Breast epithelium (tissue), 4 donors: ENCODE results near the gene TMOD2. TPM values are rescaled to one million over a fixed set of nuclear protein-coding genes. Genes with fewer than 3 reads are reported as not detected.

Experiments
- DNase-seq, 2 donors: peaks; one replicate each; pipeline ENCODE4 v3.0.0-alpha.2; 2019; ENCODE audit warnings: low spot score in 2 of 2
- H3K27ac ChIP-seq, 2 donors: fragments of 200-600 bp; sonication (generic) in 1 of 2; one replicate each; pipeline ENCODE4 v1.5.1; 2016 to 2019; ENCODE audit warnings: mild to moderate bottlenecking in 1 of 2
- H3K27me3 ChIP-seq, 2 donors: fragments of 200-600 bp; sonication (generic) in 1 of 2; one replicate each; pipeline versions ENCODE4 v1.5.1 to v1.6.0; 2017 to 2019; ENCODE audit warnings: control low read depth in 1 of 2, mild to moderate bottlenecking in 1 of 2
- H3K36me3 ChIP-seq: fragments of 200-600 bp; one replicate; pipeline ENCODE4 v1.5.1; 2019
- H3K4me1 ChIP-seq, 2 donors: fragments of 200-600 bp; sonication (generic); one replicate each; pipeline ENCODE4 v1.5.1; 2016 to 2019; ENCODE audit warnings: control low read depth in 1 of 2
- H3K4me3 ChIP-seq, 3 donors: fragments of 200-600 bp; sonication (generic); 1 replicate in 2 of 3; 2 replicates in 1 of 3; pipeline ENCODE4 v1.5.1; 2016 to 2019; ENCODE audit warnings: mild to moderate bottlenecking in 3 of 3, moderate library complexity in 2 of 3
- H3K9me3 ChIP-seq, 2 donors: fragments of 200-600 bp; sonication (generic) in 1 of 2; one replicate each; pipeline ENCODE4 v1.5.1; 2016 to 2019; ENCODE audit warnings: control low read depth in 1 of 2
- POLR2A ChIP-seq: fragments of 450-650 bp; IDR thresholded peaks from one replicate; pipeline ENCODE4 v1.6.1; 2016; ENCODE audit warnings: antibody characterized with exemption, mild to moderate bottlenecking, moderate library complexity
- POLR2AphosphoS5 ChIP-seq, 3 donors: sonication (generic); formaldehyde crosslinking; IDR thresholded peaks; one replicate each; pipeline ENCODE4 v1.6.1; 2017; ENCODE audit warnings: antibody characterized with exemption in 3 of 3
- intact Hi-C: fragments of 100-400 bp; cut with DNase I; formaldehyde crosslinking; loops from one replicate; pipeline ENCODE4 v1.15.1; 2023; ENCODE audit warnings: low total_unique reads
- total RNA-seq, 3 donors: library from RNA; depleted of rRNA; stranded (reverse); fragments of >200 nt; gene quantifications; one replicate each; pipeline ENCODE4 v1.1.0, GENCODE V29; 2016
- TF ChIP-seq, protein P1 (sequence below), 3 donors: fragments of 450-650 bp; IDR thresholded peaks; one replicate each; pipeline ENCODE4 v1.5.1; 2016 to 2017; ENCODE audit warnings: antibody characterized with exemption in 3 of 3, mild to moderate bottlenecking in 3 of 3, moderate library complexity in 3 of 3

TMOD2 gene
- total RNA-seq, 3 donors from 2014 or later: 8.6 to 16.8 (median 11.5) TPM

DNA sequence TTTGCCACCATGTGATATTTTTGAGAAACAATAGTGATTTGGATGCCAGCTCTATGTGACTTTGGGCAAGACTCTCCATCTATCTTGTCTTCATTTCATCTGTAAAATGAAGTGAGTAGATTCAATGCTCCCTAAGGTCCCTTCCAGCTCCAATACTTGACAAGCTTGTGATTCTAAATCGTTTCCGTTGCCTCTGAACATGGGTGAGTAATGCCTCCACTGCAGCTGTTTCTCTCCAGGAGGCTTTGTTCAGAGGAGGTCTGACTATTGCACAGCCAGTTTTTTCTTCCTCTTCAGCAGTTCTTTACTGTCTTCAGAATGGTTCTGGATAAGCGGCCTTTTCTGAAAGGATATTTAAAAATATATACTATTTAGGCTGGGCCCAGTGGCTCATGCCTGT is 63.2 kb downstream of the TMOD2 start:
- H3K4me3 ChIP-seq: no peak overlapping the region
- H3K9me3 ChIP-seq: no peaks in the 10 kb centered on the region
- DNase-seq: no peak
- intact Hi-C loops: no loop called here
- H3K27me3 ChIP-seq: no peaks in the 10 kb centered on the region
- H3K4me1 ChIP-seq: no peaks in the 10 kb centered on the region
- no peak for TF ChIP-seq POLR2AphosphoS5 (IDR thresholded peaks at IDR 0.05)
- TF ChIP-seq, protein P1, sequence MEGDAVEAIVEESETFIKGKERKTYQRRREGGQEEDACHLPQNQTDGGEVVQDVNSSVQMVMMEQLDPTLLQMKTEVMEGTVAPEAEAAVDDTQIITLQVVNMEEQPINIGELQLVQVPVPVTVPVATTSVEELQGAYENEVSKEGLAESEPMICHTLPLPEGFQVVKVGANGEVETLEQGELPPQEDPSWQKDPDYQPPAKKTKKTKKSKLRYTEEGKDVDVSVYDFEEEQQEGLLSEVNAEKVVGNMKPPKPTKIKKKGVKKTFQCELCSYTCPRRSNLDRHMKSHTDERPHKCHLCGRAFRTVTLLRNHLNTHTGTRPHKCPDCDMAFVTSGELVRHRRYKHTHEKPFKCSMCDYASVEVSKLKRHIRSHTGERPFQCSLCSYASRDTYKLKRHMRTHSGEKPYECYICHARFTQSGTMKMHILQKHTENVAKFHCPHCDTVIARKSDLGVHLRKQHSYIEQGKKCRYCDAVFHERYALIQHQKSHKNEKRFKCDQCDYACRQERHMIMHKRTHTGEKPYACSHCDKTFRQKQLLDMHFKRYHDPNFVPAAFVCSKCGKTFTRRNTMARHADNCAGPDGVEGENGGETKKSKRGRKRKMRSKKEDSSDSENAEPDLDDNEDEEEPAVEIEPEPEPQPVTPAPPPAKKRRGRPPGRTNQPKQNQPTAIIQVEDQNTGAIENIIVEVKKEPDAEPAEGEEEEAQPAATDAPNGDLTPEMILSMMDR (IDR thresholded peaks at IDR 0.05): no peak
- no peak for TF ChIP-seq POLR2A
- H3K36me3 ChIP-seq: no peaks in the 10 kb centered on the region
- H3K27ac ChIP-seq: no peak overlapping the region

DNA sequence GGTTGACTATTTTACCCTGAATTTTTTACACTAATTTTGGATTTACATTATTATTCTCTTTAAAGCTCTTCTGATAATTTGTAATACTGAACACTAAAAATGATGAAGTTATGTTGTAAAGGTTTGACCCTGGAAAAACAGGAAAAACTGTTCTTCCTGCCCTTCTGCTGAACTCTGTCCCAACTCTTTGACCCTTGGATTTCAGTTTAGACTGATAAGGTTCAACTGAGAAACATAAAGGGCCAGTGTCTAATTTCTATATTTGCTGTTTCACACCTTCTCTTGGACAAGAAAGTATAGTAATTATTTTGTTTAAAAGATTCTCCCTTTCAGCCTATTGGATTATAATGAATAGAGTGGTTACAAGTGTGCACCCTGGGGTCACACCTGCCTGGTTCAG is 65.2 kb downstream of the TMOD2 start:
- Histone ChIP-seq H3K4me1 (no peaks in the 10 kb centered on the region), H3K4me3 (no peak overlapping the region), H3K9me3 (peaks cover 3 to 8% of the 10 kb centered on the region in 2 donors), H3K36me3 (no peaks in the 10 kb centered on the region), H3K27me3 (no peaks in the 10 kb centered on the region), H3K27ac (no peak overlapping the region)
- intact Hi-C loops: no loop called here
- no peak for DNase-seq
- TF ChIP-seq, protein P1 (IDR thresholded peaks at IDR 0.05): no peak
- no peak for TF ChIP-seq POLR2A

DNA sequence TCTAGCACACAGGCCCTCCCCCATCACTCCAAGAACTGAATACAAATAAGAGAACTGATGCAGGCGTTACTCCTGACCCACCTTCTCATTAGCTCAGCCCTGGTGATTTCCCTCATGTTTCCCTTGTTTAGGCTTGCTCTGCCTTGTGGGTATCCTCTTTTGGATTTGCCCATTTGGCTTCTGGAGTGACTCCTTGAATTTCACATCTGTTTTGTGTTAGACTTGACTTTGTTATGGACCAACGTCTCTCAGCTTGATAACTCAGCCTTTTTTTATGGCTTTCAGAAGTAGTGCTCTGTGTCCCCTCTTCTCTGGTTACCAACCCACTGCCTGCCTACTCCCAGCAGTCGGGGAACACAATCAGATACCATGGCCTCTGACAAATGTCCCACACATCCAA is 66.8 kb downstream of the TMOD2 start:
- no peak overlapping the region for H3K4me3 ChIP-seq
- DNase-seq: no peak
- H3K36me3 ChIP-seq: no peaks in the 10 kb centered on the region
- H3K4me1 ChIP-seq: no peaks in the 10 kb centered on the region
- TF ChIP-seq, protein P1 (IDR thresholded peaks at IDR 0.05): no peak
- no peak for TF ChIP-seq POLR2A
- no peak for TF ChIP-seq POLR2AphosphoS5 (IDR thresholded peaks at IDR 0.05)
- no peaks in the 10 kb centered on the region for H3K27me3 ChIP-seq
- no peak overlapping the region for H3K27ac ChIP-seq
- H3K9me3 ChIP-seq: peaks cover 4 to 10% of the 10 kb centered on the region in 2 donors
- intact Hi-C loops: no loop called here

DNA sequence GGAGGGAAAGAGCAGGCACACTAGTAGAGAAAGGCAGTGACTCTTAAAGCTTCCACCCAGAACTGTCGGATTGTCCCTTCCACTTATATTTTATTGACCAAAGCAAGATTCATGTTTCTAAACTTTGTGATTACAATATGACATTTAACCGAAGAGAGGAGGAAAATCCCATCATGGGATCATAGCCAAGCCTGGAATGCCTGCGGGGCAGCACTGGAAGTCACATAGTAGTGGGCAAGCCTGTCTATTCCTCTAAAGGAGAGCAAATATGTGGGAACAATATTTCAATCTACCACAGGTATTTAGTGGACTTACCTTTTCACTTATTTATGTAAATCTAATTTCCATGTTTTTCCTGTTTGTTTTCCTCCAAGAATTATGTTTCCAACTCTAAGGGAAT is 74.3 kb downstream of the TMOD2 start:
- no peak overlapping the region for H3K4me3 ChIP-seq
- intact Hi-C loops: no loop called here
- peak; percentile 35 to 52 for DNase-seq
- H3K36me3 ChIP-seq: no peaks in the 10 kb centered on the region
- peak overlapping the region; percentile 2 to 56 for H3K27ac ChIP-seq
- peaks cover 4 to 10% of the 10 kb centered on the region in 2 donors for H3K9me3 ChIP-seq
- no peaks in the 10 kb centered on the region for H3K4me1 ChIP-seq
- H3K27me3 ChIP-seq: no peaks in the 10 kb centered on the region
- TF ChIP-seq, protein P1 (IDR thresholded peaks at IDR 0.05): no peak
- no peak for TF ChIP-seq POLR2A

DNA sequence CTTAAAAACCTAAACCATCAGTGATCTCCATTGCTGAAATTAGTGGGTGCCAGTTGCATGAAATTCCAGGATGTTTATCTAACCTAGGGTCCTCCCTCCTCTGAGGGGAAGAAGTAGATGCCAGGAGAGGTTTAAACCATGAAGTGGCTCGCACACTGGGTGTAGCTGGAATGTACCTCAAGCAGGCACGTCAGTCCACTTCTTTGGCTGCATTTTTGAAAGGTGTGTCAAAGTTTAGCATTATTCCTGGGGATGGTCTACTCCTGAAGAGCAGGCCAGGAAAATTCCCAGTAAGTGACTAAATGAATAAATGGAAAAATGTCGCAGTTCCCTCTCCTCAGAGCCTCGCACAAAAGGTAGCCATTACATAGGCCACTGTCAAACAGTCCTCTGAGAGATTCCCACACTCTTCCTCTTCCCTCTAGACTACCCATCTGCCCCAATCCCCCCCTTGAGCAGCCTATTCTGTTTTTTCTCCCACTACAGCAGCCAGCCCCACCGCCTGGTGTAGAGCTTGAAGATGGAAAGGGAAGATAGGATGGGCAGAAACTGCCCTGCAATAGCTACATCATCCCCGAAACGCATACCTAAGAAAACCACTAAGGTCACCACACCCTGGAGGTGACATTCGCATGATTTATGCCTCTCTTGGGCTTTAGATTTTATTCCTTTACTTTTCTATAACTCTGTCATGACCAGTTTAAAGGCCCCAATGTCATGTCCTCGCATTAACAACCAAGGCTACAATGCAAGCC is 77.4 kb downstream of the TMOD2 start:
- intact Hi-C loops: no loop called here
- DNase-seq: no peak
- no peaks in the 10 kb centered on the region for H3K36me3 ChIP-seq
- H3K4me1 ChIP-seq: peaks cover 0 to 2% of the 10 kb centered on the region in 2 donors
- peak overlapping the region; percentile 90 to 98 for H3K27ac ChIP-seq
- TF ChIP-seq, protein P1 (IDR thresholded peaks at IDR 0.05): no peak
- H3K9me3 ChIP-seq: no peaks in the 10 kb centered on the region
- no peaks in the 10 kb centered on the region for H3K27me3 ChIP-seq
- peak overlapping the region in 2 of 3 donors; percentile 78 to 89 for H3K4me3 ChIP-seq
